ENCODE results near the gene LRMDA. TPM values are rescaled to one million over a fixed set of nuclear protein-coding genes. Genes with fewer than 3 reads are reported as not detected.

The LRMDA gene
- polyA plus RNA-seq, 2 of the 4 experiments (the other 2 are of a cell fraction): 4.6 to 5.2 TPM

GRCh38 chr10:75940742-75941141 lies 509.3 kb downstream of the LRMDA start (continued):
- TF ChIP-seq HOXA7 (CRISPR knock-in tag; IDR thresholded peaks at IDR 0.05) (no peak), RAD21 (conservative IDR thresholded peaks at IDR 0.05 in 1 of 2, IDR thresholded peaks at IDR 0.05 in 1 of 2) (no peak), FOSL2 (IDR thresholded peaks at IDR 0.05) (no peak), FOSL2 (CRISPR knock-in tag; IDR thresholded peaks at IDR 0.05) (no peak)

GRCh38 chr10:75941223-75941801 lies 509.9 kb downstream of the LRMDA start:
- ChIA-PET CTCF (interaction anchor here (0.6 to 1.5 kb wide), 4 partner anchors 9 to 513 kb away, joined by 3 read pairs; no protein-coding TSS in a partner anchor), POLR2A (no interaction called here)
- Histone ChIP-seq H3K9me3 (peaks cover 5% of the 10 kb centered on the region; the same call in 1 of the 3 replicates), H3K4me2 (no peak overlapping the region), H3K4me1 (no peaks in the 10 kb centered on the region), H3K27ac (no peak overlapping the region), H3K4me3 (no peak overlapping the region)
- no peak for ATAC-seq
- TF ChIP-seq NPAS2 (CRISPR knock-in tag; IDR thresholded peaks at IDR 0.05; ENCODE audit: borderline replicate concordance) (no peak), POLR2A (IDR thresholded peaks at IDR 0.05; ENCODE audit: low read length) (no peak), KDM5A (IDR thresholded peaks at IDR 0.05) (no peak), ELK1 (IDR thresholded peaks at IDR 0.05; ENCODE audit: low read depth, low read length) (no peak), MYC (IDR thresholded peaks at IDR 0.05; ENCODE audit: borderline replicate concordance, low read length) (no peak), E2F6 (IDR thresholded peaks at IDR 0.05; ENCODE audit: borderline replicate concordance, low read depth) (no peak), NFE2L2 (conservative IDR thresholded peaks at IDR 0.05; ENCODE audit: low read length) (no peak), TFCP2L1 (CRISPR knock-in tag; IDR thresholded peaks at IDR 0.05) (no peak), FOXS1 (CRISPR knock-in tag; IDR thresholded peaks at IDR 0.05) (no peak), RCOR1 (IDR thresholded peaks at IDR 0.05; ENCODE audit: low read depth, low read length) (no peak), RARB (CRISPR knock-in tag; IDR thresholded peaks at IDR 0.05) (no peak), RFX5 (IDR thresholded peaks at IDR 0.05) (no peak), PBX3 (IDR thresholded peaks at IDR 0.05) (no peak), USF2 (IDR thresholded peaks at IDR 0.05) (no peak)
- 42% methylated on average over 9 of the region's 9 CpGs for WGBS (ENCODE audit: missing lambda C conversion rate)
- DNase-seq (ENCODE audit: low read depth in 1 of 2, low spot score in 1 of 2): no peak
- FAIRE-seq: no peak

GRCh38 chr10:75944061-75944460 lies 512.6 kb downstream of the LRMDA start:
- Histone ChIP-seq H3K4me1 (no peaks in the 10 kb centered on the region), H3K27ac (no peak overlapping the region), H3K4me3 (no peak overlapping the region), H3K4me2 (no peak overlapping the region), H3K9me3 (peaks cover 5% of the 10 kb centered on the region; the same call in 1 of the 3 replicates)
- ATAC-seq (no peak), FAIRE-seq (no peak), DNase-seq (ENCODE audit: low read depth in 1 of 2, low spot score in 1 of 2) (no peak)
- no peak for TF ChIP-seq MYC (IDR thresholded peaks at IDR 0.05; ENCODE audit: borderline replicate concordance, low read length)
- TF ChIP-seq RARB (CRISPR knock-in tag; IDR thresholded peaks at IDR 0.05): no peak
- no peak for TF ChIP-seq POLR2AphosphoS2 (conservative IDR thresholded peaks at IDR 0.05; ENCODE audit: low read length)
- ChIA-PET POLR2A (no interaction called here), CTCF (interaction anchor here (0.7 kb wide), 1 partner anchor 93 kb away, joined by 3 read pairs; no protein-coding TSS in a partner anchor)
- 12% methylated on average over 2 of the region's 2 CpGs for WGBS (ENCODE audit: missing lambda C conversion rate)

All from A549 (cell line).